ENCODE data around the gene RASAL2.

DNA sequence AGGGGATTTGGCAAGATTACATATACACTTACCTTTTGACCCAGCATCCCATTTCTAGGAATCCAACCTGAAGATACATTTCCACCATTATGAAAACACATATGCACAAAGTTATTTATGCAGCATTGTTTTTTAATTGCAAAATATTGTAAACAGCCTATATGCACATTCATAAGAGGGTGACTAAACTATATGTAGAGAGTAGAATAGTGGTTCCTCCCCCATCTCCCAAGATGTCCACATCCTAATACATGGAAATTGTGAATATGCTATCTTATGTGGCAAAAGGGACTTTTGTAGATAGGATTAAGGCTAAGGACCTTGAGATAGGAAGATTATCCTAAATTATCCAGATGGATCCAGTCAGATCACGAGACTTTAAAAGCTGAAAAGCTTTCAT, 311.2 kb downstream of the RASAL2 start:
- no peak for TF ChIP-seq POLR2A (IDR thresholded peaks at IDR 0.05)
- TF ChIP-seq, protein P1, sequence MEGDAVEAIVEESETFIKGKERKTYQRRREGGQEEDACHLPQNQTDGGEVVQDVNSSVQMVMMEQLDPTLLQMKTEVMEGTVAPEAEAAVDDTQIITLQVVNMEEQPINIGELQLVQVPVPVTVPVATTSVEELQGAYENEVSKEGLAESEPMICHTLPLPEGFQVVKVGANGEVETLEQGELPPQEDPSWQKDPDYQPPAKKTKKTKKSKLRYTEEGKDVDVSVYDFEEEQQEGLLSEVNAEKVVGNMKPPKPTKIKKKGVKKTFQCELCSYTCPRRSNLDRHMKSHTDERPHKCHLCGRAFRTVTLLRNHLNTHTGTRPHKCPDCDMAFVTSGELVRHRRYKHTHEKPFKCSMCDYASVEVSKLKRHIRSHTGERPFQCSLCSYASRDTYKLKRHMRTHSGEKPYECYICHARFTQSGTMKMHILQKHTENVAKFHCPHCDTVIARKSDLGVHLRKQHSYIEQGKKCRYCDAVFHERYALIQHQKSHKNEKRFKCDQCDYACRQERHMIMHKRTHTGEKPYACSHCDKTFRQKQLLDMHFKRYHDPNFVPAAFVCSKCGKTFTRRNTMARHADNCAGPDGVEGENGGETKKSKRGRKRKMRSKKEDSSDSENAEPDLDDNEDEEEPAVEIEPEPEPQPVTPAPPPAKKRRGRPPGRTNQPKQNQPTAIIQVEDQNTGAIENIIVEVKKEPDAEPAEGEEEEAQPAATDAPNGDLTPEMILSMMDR (IDR thresholded peaks at IDR 0.05): no peak
